ENCODE results near the gene NFIA. TPM values are rescaled to one million over a fixed set of nuclear protein-coding genes. Genes with fewer than 3 reads are reported as not detected.

Gene NFIA
- total RNA-seq, 1 donor from 2014 or later: 49.4 TPM

- H3K4me3 Mint-ChIP-seq: no peak overlapping the region
- H3K27ac Mint-ChIP-seq: no peak overlapping the region
- H3K27me3 Mint-ChIP-seq: no peaks in the 10 kb centered on the region
- H3K4me1 Mint-ChIP-seq (ENCODE audit: unreplicated experiment): peaks cover 19% of the 10 kb centered on the region
- no peak for DNase-seq (ENCODE audit: extremely low spot score, unreplicated experiment)
- H3K36me3 Mint-ChIP-seq: no peaks in the 10 kb centered on the region
- H3K9me3 Mint-ChIP-seq: no peaks in the 10 kb centered on the region
- no peak for TF ChIP-seq CTCF (conservative IDR thresholded peaks at IDR 0.05)
These were observed 187.7 kb downstream of the NFIA start for GRCh38 chr1:61270107-61270506.

- no peak for TF ChIP-seq CTCF (conservative IDR thresholded peaks at IDR 0.05)
These were observed 188.5 kb downstream of the NFIA start for GRCh38 chr1:61270761-61271411.

GRCh38 chr1:61271412-61271789 lies 189.0 kb downstream of the NFIA start:
- Mint-ChIP-seq H3K27me3 (no peaks in the 10 kb centered on the region), H3K9me3 (no peaks in the 10 kb centered on the region), H3K27ac (no peak overlapping the region), H3K36me3 (no peaks in the 10 kb centered on the region), H3K4me1 (ENCODE audit: unreplicated experiment) (peaks cover 19% of the 10 kb centered on the region), H3K4me3 (no peak overlapping the region)
- no peak for TF ChIP-seq CTCF (conservative IDR thresholded peaks at IDR 0.05)
- DNase-seq (ENCODE audit: extremely low spot score, unreplicated experiment): no peak

More at GRCh38 chr1:61270761-61271411, 188.5 kb downstream of the NFIA start:
- no peak for DNase-seq (ENCODE audit: extremely low spot score, unreplicated experiment)
- peaks cover 19% of the 10 kb centered on the region for H3K4me1 Mint-ChIP-seq (ENCODE audit: unreplicated experiment)
- no peaks in the 10 kb centered on the region for H3K36me3 Mint-ChIP-seq
- no peaks in the 10 kb centered on the region for H3K9me3 Mint-ChIP-seq
- H3K27ac Mint-ChIP-seq: no peak overlapping the region
- no peak overlapping the region for H3K4me3 Mint-ChIP-seq
- H3K27me3 Mint-ChIP-seq: no peaks in the 10 kb centered on the region

GRCh38 chr1:61273167-61273705 lies 190.9 kb downstream of the NFIA start:
- H3K27me3 Mint-ChIP-seq: no peaks in the 10 kb centered on the region
- no peak overlapping the region for H3K27ac Mint-ChIP-seq
- H3K4me3 Mint-ChIP-seq: no peak overlapping the region
- peaks cover 19% of the 10 kb centered on the region for H3K4me1 Mint-ChIP-seq (ENCODE audit: unreplicated experiment)
- H3K36me3 Mint-ChIP-seq: no peaks in the 10 kb centered on the region
- no peaks in the 10 kb centered on the region for H3K9me3 Mint-ChIP-seq
- TF ChIP-seq CTCF (conservative IDR thresholded peaks at IDR 0.05): no peak
- no peak for DNase-seq (ENCODE audit: extremely low spot score, unreplicated experiment)

- TF ChIP-seq CTCF (conservative IDR thresholded peaks at IDR 0.05): no peak
- Mint-ChIP-seq H3K4me1 (ENCODE audit: unreplicated experiment) (peaks cover 13% of the 10 kb centered on the region), H3K9me3 (no peaks in the 10 kb centered on the region), H3K27ac (no peak overlapping the region), H3K36me3 (no peaks in the 10 kb centered on the region), H3K27me3 (no peaks in the 10 kb centered on the region), H3K4me3 (no peak overlapping the region)
- DNase-seq (ENCODE audit: extremely low spot score, unreplicated experiment): no peak
These were observed 191.5 kb downstream of the NFIA start for GRCh38 chr1:61273861-61274260.

Measured in type B pancreatic cell (in vitro differentiated cells).